Lower leg skin (tissue), 3 donors: Measurements from ENCODE around the gene ATP13A5.

ENCODE experiments used
- CTCF ChIP-seq, 3 donors: fragments of 450-650 bp; IDR thresholded peaks; one replicate each; pipeline ENCODE4 v1.5.1; 2016; ENCODE audit warnings: antibody characterized with exemption in 3 of 3, mild to moderate bottlenecking in 3 of 3, moderate library complexity in 2 of 3
- POLR2A ChIP-seq, 2 donors: fragments of 450-650 bp; IDR thresholded peaks; one replicate each; pipeline ENCODE4 v1.6.1; 2016 to 2017; ENCODE audit warnings: antibody characterized with exemption in 2 of 2, mild to moderate bottlenecking in 1 of 2, moderate library complexity in 1 of 2

GRCh38 chr3:193354423-193354822, 24.1 kb downstream of the ATP13A5 start:
- TF ChIP-seq CTCF (IDR thresholded peaks at IDR 0.05) (no peak), POLR2A (IDR thresholded peaks at IDR 0.05) (no peak)
